Suppressor macrophage treated with lipopolysaccharide for 4 hours (primary cell): Measurements from ENCODE around the gene ACY1.
"Not testable (repeated sequence)": the region's sequence is repeated elsewhere in the genome, so short reads cannot be mapped to it uniquely, and the experiment has no call there.

Experiments
- DNase-seq: peaks from one replicate; pipeline ENCODE4 v3.0.0-alpha.2; 2020

The ACY1 gene

GRCh38 chr3:52030714-52031310, 47.5 kb downstream of the ACY1 start:
- no peak for DNase-seq

- DNase-seq = no peak
Observed at GRCh38 chr3:52031896-52032295, 48.6 kb downstream of the ACY1 start.

- no peak for DNase-seq
Observed at GRCh38 chr3:52032702-52033408, 49.5 kb downstream of the ACY1 start.

GRCh38 chr3:52033748-52034147, 50.4 kb downstream of the ACY1 start:
- DNase-seq = not testable (repeated sequence)

GRCh38 chr3:52034212-52034611, 50.9 kb downstream of the ACY1 start:
- DNase-seq = no peak

- DNase-seq = no peak
Observed at GRCh38 chr3:52034651-52035050, 51.3 kb downstream of the ACY1 start.

- DNase-seq = no peak
Observed at GRCh38 chr3:52036222-52036694, 52.9 kb downstream of the ACY1 start.

GRCh38 chr3:52036829-52037228, 53.5 kb downstream of the ACY1 start:
- DNase-seq = no peak

- DNase-seq = no peak
Observed at GRCh38 chr3:52037291-52037690, 54.0 kb downstream of the ACY1 start.

GRCh38 chr3:52038227-52038626, 54.9 kb downstream of the ACY1 start:
- DNase-seq = no peak
